Effector CD8-positive, alpha-beta T cell (primary cell): ENCODE results near the gene XPNPEP2.

Source experiments
- DNase-seq: peaks from one replicate; lab custom pipeline; 2025; lab: John Stamatoyannopoulos, UW

XPNPEP2 gene

GRCh38 chrX:129750971-129751370, 12.2 kb downstream of the XPNPEP2 start:
- no peak for DNase-seq

- no peak for DNase-seq
Measured at GRCh38 chrX:129754056-129755024, 15.6 kb downstream of the XPNPEP2 start.

- no peak for DNase-seq
Measured at GRCh38 chrX:129755779-129756650, 17.2 kb downstream of the XPNPEP2 start.

GRCh38 chrX:129759576-129760061, 20.8 kb downstream of the XPNPEP2 start:
- DNase-seq: peak; percentile 1

GRCh38 chrX:129760155-129760554, 21.4 kb downstream of the XPNPEP2 start:
- no peak for DNase-seq

GRCh38 chrX:129760981-129761380, 22.2 kb downstream of the XPNPEP2 start:
- no peak for DNase-seq

- no peak for DNase-seq
Measured at GRCh38 chrX:129761596-129761995, 22.8 kb downstream of the XPNPEP2 start.

- no peak for DNase-seq
Measured at GRCh38 chrX:129762448-129762847, 23.7 kb downstream of the XPNPEP2 start.

- DNase-seq: no peak
Measured at GRCh38 chrX:129763666-129764065, 24.9 kb downstream of the XPNPEP2 start.

GRCh38 chrX:129768186-129768585, 29.4 kb downstream of the XPNPEP2 start:
- DNase-seq: no peak

- DNase-seq: no peak
Measured at GRCh38 chrX:129768586-129769466, 30.0 kb downstream of the XPNPEP2 start.

- DNase-seq: peak; percentile 22
Measured at GRCh38 chrX:129769467-129770154, 30.8 kb downstream of the XPNPEP2 start.

- DNase-seq: no peak
Measured at GRCh38 chrX:129771266-129771995, 32.7 kb downstream of the XPNPEP2 start.

- no peak for DNase-seq
Measured at GRCh38 chrX:129772796-129773431, 34.1 kb downstream of the XPNPEP2 start.

- DNase-seq: no peak
Measured at GRCh38 chrX:129773649-129774458, 35.1 kb downstream of the XPNPEP2 start.

- peak; percentile 48 for DNase-seq
Measured at GRCh38 chrX:129777218-129778030, 38.6 kb downstream of the XPNPEP2 start.

- no peak for DNase-seq
Measured at GRCh38 chrX:129779086-129779672, 40.4 kb downstream of the XPNPEP2 start.
